H1 (cell line): ENCODE results near the gene CREB1. TPM values are rescaled to one million over a fixed set of nuclear protein-coding genes. Genes with fewer than 3 reads are reported as not detected.

Source experiments
- CTCF ChIA-PET: fragments of 300-600 bp; sonication (Branson Sonifier 250); formaldehyde crosslinking; loops from one replicate; lab custom pipeline; 2021; ENCODE audit not compliant: partially characterized antibody; lab: Charles Lee
- POLR2A ChIA-PET: fragments of 300-600 bp; sonication (Branson Sonifier 250); formaldehyde crosslinking; loops from one replicate; lab custom pipeline; 2021; ENCODE audit warnings: inconsistent platforms; ENCODE audit not compliant: partially characterized antibody; lab: Charles Lee
- DNase-seq, 2 experiments: peaks; one replicate each; pipeline versions ENCODE4 v3.0.0 to v3.0.0-alpha.2; 2010 to 2022; ENCODE audit warnings: low spot score in 2 of 2, low read depth in 1 of 2, mixed read lengths in 1 of 2
- FAIRE-seq: peaks from 2 replicates; lab custom pipeline; 2011; peaks lifted over from hg19 to GRCh38; lab: Jason Lieb, UNC
- H2AFZ ChIP-seq: 2 replicates; pipeline ENCODE4 v1.8.1; 2012; ENCODE audit warnings: low read length, inconsistent platforms
- H2AK5ac ChIP-seq: 2 replicates; pipeline ENCODE4 v1.6.1; 2013; ENCODE audit warnings: low read depth, low read length
- H2BK120ac ChIP-seq: replicated peaks from 2 replicates; pipeline ENCODE3; 2013; ENCODE audit warnings: low read depth, low read length, inconsistent platforms
- H2BK12ac ChIP-seq: 2 replicates; pipeline ENCODE4 v1.6.1; 2013; ENCODE audit warnings: low read depth, low read length
- H2BK15ac ChIP-seq: 2 replicates; pipeline ENCODE4 v1.6.1; 2013; ENCODE audit warnings: low read length
- H2BK20ac ChIP-seq: 2 replicates; pipeline ENCODE4 v1.6.1; 2013; ENCODE audit warnings: low read length
- H2BK5ac ChIP-seq: 2 replicates; pipeline ENCODE4 v1.6.1; 2013; ENCODE audit warnings: low read depth, low read length
- H3K14ac ChIP-seq: 2 replicates; pipeline ENCODE4 v1.6.1; 2013; ENCODE audit warnings: inconsistent platforms; ENCODE audit not compliant: insufficient read length
- H3K18ac ChIP-seq: 2 replicates; pipeline ENCODE4 v1.6.1; 2013; ENCODE audit warnings: low read length; ENCODE audit errors: extremely low read depth
- H3K23ac ChIP-seq: 2 replicates; pipeline ENCODE4 v1.6.1; 2013; ENCODE audit warnings: inconsistent platforms; ENCODE audit not compliant: insufficient read length
- H3K23me2 ChIP-seq: 2 replicates; pipeline ENCODE4 v1.6.1; 2013; ENCODE audit warnings: low read depth, low read length
- H3K27ac ChIP-seq: 2 replicates; pipeline ENCODE4 v1.6.1; 2011; ENCODE audit warnings: low read depth, low read length, inconsistent platforms
- H3K27me3 ChIP-seq, 4 experiments: replicated peaks in 1 of 4; 1 replicate in 1 of 4; 2 replicates in 3 of 4; pipeline versions ENCODE4 v1.6.1 to v1.8.1; 2011 to 2013; ENCODE audit warnings: low read length in 3 of 4, mild to moderate bottlenecking in 3 of 4, inconsistent platforms in 2 of 4, mixed read lengths in 2 of 4, moderate library complexity in 1 of 4; ENCODE audit not compliant: control insufficient read depth in 3 of 4, insufficient read depth in 3 of 4; ENCODE audit errors: extremely low read depth in 1 of 4
- H3K36me3 ChIP-seq, 4 experiments: 2 replicates each; pipeline versions ENCODE4 v1.6.1 to v1.8.1; 2011 to 2013; ENCODE audit warnings: mild to moderate bottlenecking in 4 of 4, low read length in 3 of 4, moderate library complexity in 2 of 4, control low read depth in 1 of 4, inconsistent platforms in 1 of 4; ENCODE audit not compliant: insufficient read depth in 4 of 4, control insufficient read depth in 2 of 4
- H3K4ac ChIP-seq: replicated peaks from 2 replicates; pipeline ENCODE3; 2013; ENCODE audit warnings: low read length, low read depth, mixed read lengths, inconsistent platforms; ENCODE audit not compliant: insufficient read length
- H3K4me1 ChIP-seq, 4 experiments: replicated peaks in 1 of 4; 1 replicate in 1 of 4; 2 replicates in 3 of 4; pipeline versions ENCODE4 v1.6.1 to v1.8.1; 2011 to 2013; ENCODE audit warnings: low read length in 3 of 4, inconsistent platforms in 2 of 4, mixed read lengths in 1 of 4; ENCODE audit not compliant: insufficient read depth in 4 of 4, control insufficient read depth in 3 of 4
- H3K4me2 ChIP-seq, 2 experiments: 2 replicates each; pipeline versions ENCODE4 v1.6.1 to v1.8.1; 2011 to 2013; ENCODE audit warnings: low read depth in 2 of 2, low read length in 2 of 2, control low read depth in 1 of 2, inconsistent platforms in 1 of 2, mild to moderate bottlenecking in 1 of 2; ENCODE audit not compliant: insufficient read depth in 1 of 2
- H3K4me3 ChIP-seq, 4 experiments: fragments of 200-600, 300-600 bp in 1 of 4; sonication (generic), shearing (Covaris generic), sonication (Bioruptor Twin) in 1 of 4; 2 replicates each; pipeline versions ENCODE4 v1.5.1 to v1.8.1; 2011 to 2016; ENCODE audit warnings: low read length in 4 of 4, low read depth in 3 of 4, control low read depth in 2 of 4, inconsistent platforms in 2 of 4, mild to moderate bottlenecking in 2 of 4, mixed read lengths in 1 of 4, moderate library complexity in 1 of 4; ENCODE audit not compliant: insufficient read depth in 2 of 4; ENCODE audit errors: extremely low read depth in 1 of 4
- H3K56ac ChIP-seq: replicated peaks from 2 replicates; pipeline ENCODE3; 2013; ENCODE audit warnings: low read depth, mild to moderate bottlenecking, mixed read lengths, low read length, inconsistent platforms; ENCODE audit not compliant: insufficient read length
- H3K79me1 ChIP-seq: 2 replicates; pipeline ENCODE4 v1.6.1; 2013; ENCODE audit warnings: low read depth, low read length, control low read depth
- H3K79me2 ChIP-seq, 2 experiments: 2 replicates each; pipeline versions ENCODE4 v1.6.1 to v1.8.1; 2012 to 2013; ENCODE audit warnings: low read length in 2 of 2, mild to moderate bottlenecking in 2 of 2, inconsistent platforms in 1 of 2; ENCODE audit not compliant: insufficient read depth in 2 of 2, control insufficient read depth in 1 of 2
- H3K9ac ChIP-seq, 4 experiments: replicated peaks in 1 of 4; 1 replicate in 1 of 4; 2 replicates in 3 of 4; pipeline versions ENCODE4 v1.6.1 to v1.8.1; 2011 to 2013; ENCODE audit warnings: low read depth in 3 of 4, low read length in 3 of 4, control low read depth in 2 of 4, mild to moderate bottlenecking in 2 of 4, moderate library complexity in 2 of 4, inconsistent platforms in 1 of 4; ENCODE audit errors: extremely low read depth in 1 of 4
- H3K9me3 ChIP-seq, 2 experiments: 2 replicates each; pipeline versions ENCODE4 v1.6.1 to v1.8.1; 2012 to 2013; ENCODE audit warnings: mild to moderate bottlenecking in 2 of 2, moderate library complexity in 2 of 2, control low read depth in 1 of 2, inconsistent platforms in 1 of 2, low read depth in 1 of 2, low read length in 1 of 2, mixed read lengths in 1 of 2; ENCODE audit not compliant: insufficient read depth in 2 of 2
- H4K20me1 ChIP-seq, 2 experiments: replicated peaks in 1 of 2; 2 replicates each; pipeline versions ENCODE3 to v1.8.1; 2011 to 2013; ENCODE audit warnings: inconsistent platforms in 2 of 2, low read length in 2 of 2, mild to moderate bottlenecking in 1 of 2; ENCODE audit not compliant: insufficient read depth in 2 of 2, control insufficient read depth in 1 of 2
- H4K5ac ChIP-seq: 2 replicates; pipeline ENCODE4 v1.6.1; 2013; ENCODE audit warnings: low read length, low read depth, mixed read lengths, inconsistent platforms; ENCODE audit not compliant: insufficient read length
- H4K8ac ChIP-seq: 2 replicates; pipeline ENCODE4 v1.8.0; 2013; ENCODE audit warnings: mild to moderate bottlenecking, moderate library complexity, low read length, inconsistent platforms; ENCODE audit not compliant: insufficient read depth; ENCODE audit errors: extremely low read depth
- H4K91ac ChIP-seq: replicated peaks from 2 replicates; pipeline ENCODE3; 2013; ENCODE audit warnings: low read length, mixed read lengths, inconsistent platforms; ENCODE audit not compliant: insufficient read length
- ASH2L ChIP-seq: fragments of 200-600, 300-600 bp; sonication (generic); IDR thresholded peaks from one replicate; pipeline ENCODE4 v1.7.1; 2017; ENCODE audit warnings: low read length
- KDM4A ChIP-seq: IDR thresholded peaks from one replicate; pipeline ENCODE4 v1.7.1; 2012; ENCODE audit warnings: low read depth, mild to moderate bottlenecking, moderate library complexity, low read length, inconsistent platforms; ENCODE audit not compliant: severe bottlenecking
- ZNF274 ChIP-seq: IDR thresholded peaks from 2 replicates; pipeline ENCODE4 v1.7.0; 2012; ENCODE audit warnings: low read length, borderline replicate concordance; ENCODE audit errors: extremely low read depth
- WGBS, 2 experiments: shearing (Covaris generic) in 1 of 2; methylation state at CpG; one replicate each; pipeline versions ENCODE4 v1.1.6 to v1.1.7; 2013 to 2015; ENCODE audit warnings: low lambda C conversion rate in 2 of 2, mixed read lengths in 2 of 2, inconsistent platforms in 1 of 2, low coverage in 1 of 2, missing lambda C conversion rate in 1 of 2; ENCODE audit not compliant: insufficient replicate concordance in 2 of 2, insufficient coverage in 1 of 2, insufficient read length in 1 of 2; ENCODE audit errors: extremely low coverage in 1 of 2, missing lambda C conversion rate in 1 of 2; 5-methylcytosine and 5-hydroxymethylcytosine counted together
- polyA plus RNA-seq, 7 experiments: library from polyadenylated mRNA; depleted of rRNA in 3 of 7; stranded (reverse) in 5 of 7; unstranded in 2 of 7; fragments of >200 nt in 5 of 7; fragments of 200-250 nt in 2 of 7; gene quantifications; 1 replicate in 5 of 7; 2 replicates in 1 of 7; 4 replicates in 1 of 7; pipeline versions ENCODE4 v1.2.1 to v1.2.3, GENCODE V29; 2011 to 2013; ENCODE audit warnings: missing spikeins in 2 of 7, mixed read lengths in 2 of 7
- total RNA-seq: library from RNA; stranded (reverse); fragmentation: NEBNext Ultra II Directional; extraction: Animal tissue kit (Norgen Biotek cat#: 25700); gene quantifications from 2 replicates; pipeline ENCODE4 v1.2.1, GENCODE V29; 2021
- TF ChIP-seq, protein P1 (sequence below): IDR thresholded peaks from 2 replicates; pipeline ENCODE4 v1.6.1; 2011; ENCODE audit warnings: low read length, improper control_type of control experiment
- TF ChIP-seq, protein P2 (sequence below): IDR thresholded peaks from 2 replicates; pipeline ENCODE4 v1.6.1; 2012; ENCODE audit warnings: inconsistent platforms

The CREB1 gene
- total and polyA plus RNA-seq, 2 of the 8 experiments (the other 6 are each of a cell fraction or from before 2014, with no cell fraction given): 46.3 to 99.0 TPM

GRCh38 chr2:207624185-207625013 lies 94.6 kb downstream of the CREB1 start:
- ChIA-PET CTCF (interaction anchor here (0.7 to 4.6 kb wide), 14 partner anchors 12 to 446 kb away, joined by 3 to 35 read pairs (median 6); partner anchors contain the start of gene CREB1), POLR2A (interaction anchor here (0.7 to 3.2 kb wide), 16 partner anchors 9 to 400 kb away, joined by 3 to 35 read pairs (median 3); partner anchors contain the start of genes CCNYL1, CREB1 and PLEKHM3)
- Histone ChIP-seq H2BK5ac (peak overlapping the region; percentile 71; the same call in 1 of the 2 replicates), H4K20me1 (peaks cover 2 to 4% of the 10 kb centered on the region in 2 experiments), H3K4me3 (peak overlapping the region; percentile 67 to 94 (median 82)), H2BK15ac (no peak overlapping the region), H2BK20ac (no peak overlapping the region), H3K79me1 (peaks cover 3% of the 10 kb centered on the region; the same call in 1 of the 2 replicates), H3K79me2 (peaks cover 0 to 12% of the 10 kb centered on the region in 2 experiments; a peak in 2 of 4 replicates), H2BK12ac (0 out of 2 replicates have a peak overlapping the region, but pooled peaks have one; percentile 27), H2BK120ac (no peak overlapping the region), H2AK5ac (no peak overlapping the region), H4K91ac (peak overlapping the region; percentile 75), H3K23me2 (peaks cover 9% of the 10 kb centered on the region; the same call in 1 of the 2 replicates), H3K4me2 (peak overlapping the region; percentile 73 to 81), H3K18ac (peak overlapping the region; percentile 95), H3K9me3 (no peaks in the 10 kb centered on the region), H3K23ac (no peak overlapping the region), H3K14ac (no peak overlapping the region), H2AFZ (peak overlapping the region; percentile 36), H3K9ac (peak overlapping the region; percentile 75 to 88 (median 81)), H3K56ac (peak overlapping the region; percentile 70), H3K36me3 (peaks cover 6 to 41% (median 23%) of the 10 kb centered on the region in 4 experiments), H3K4ac (no peak overlapping the region), H4K5ac (peak overlapping the region; percentile 67), H4K8ac (peak overlapping the region; percentile 95; the same call in 1 of the 2 replicates), H3K4me1 (peaks cover 0 to 4% (median 0%) of the 10 kb centered on the region in 4 experiments; a peak in 1 of 7 replicates), H3K27ac (peak overlapping the region; percentile 49), H3K27me3 (no peaks in the 10 kb centered on the region)
- FAIRE-seq: no peak
- DNase-seq: peak in 1 of 2 experiments; percentile 73
- 6% methylated on average over 47 of the region's 47 CpGs; no CpG with 5 or more reads in 1 of the 2 experiments for WGBS, 2 experiments
- TF ChIP-seq ZNF274 (no peak), ASH2L (peak; percentile 47), KDM4A (no peak)
- TF ChIP-seq, protein P1, sequence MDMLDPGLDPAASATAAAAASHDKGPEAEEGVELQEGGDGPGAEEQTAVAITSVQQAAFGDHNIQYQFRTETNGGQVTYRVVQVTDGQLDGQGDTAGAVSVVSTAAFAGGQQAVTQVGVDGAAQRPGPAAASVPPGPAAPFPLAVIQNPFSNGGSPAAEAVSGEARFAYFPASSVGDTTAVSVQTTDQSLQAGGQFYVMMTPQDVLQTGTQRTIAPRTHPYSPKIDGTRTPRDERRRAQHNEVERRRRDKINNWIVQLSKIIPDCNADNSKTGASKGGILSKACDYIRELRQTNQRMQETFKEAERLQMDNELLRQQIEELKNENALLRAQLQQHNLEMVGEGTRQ: no peak
- TF ChIP-seq, protein P2, sequence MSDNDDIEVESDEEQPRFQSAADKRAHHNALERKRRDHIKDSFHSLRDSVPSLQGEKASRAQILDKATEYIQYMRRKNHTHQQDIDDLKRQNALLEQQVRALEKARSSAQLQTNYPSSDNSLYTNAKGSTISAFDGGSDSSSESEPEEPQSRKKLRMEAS: no peak
